ENCODE results near the gene PTPRR.
"Not testable (repeated sequence)": the region's sequence is repeated elsewhere in the genome, so short reads cannot be mapped to it uniquely, and the experiment has no call there.

DNA sequence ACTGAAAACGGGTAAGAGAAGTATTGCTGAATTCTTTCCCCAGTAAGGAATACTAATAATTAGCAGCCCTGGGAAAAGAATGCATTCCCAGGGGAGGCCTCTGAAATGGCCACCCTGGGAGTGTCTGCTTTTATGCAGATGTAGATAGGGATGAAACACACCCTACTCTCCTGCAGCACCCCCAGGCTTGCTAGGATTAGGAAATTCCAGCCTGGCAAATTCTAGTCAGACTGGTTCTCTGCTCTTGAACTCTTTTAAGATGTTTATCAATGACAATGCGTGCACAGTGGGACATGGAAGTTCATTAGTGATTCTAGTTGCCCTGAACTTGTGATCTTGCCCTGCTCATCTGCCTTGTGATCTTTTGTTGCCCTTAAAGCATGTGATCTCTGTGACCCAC, 112.5 kb downstream of the PTPRR start:
- TF ChIP-seq ZNF274 (IDR thresholded peaks at IDR 0.05; ENCODE audit: low read depth, low read length); YY1 (IDR thresholded peaks at IDR 0.05; ENCODE audit: insufficient read depth, insufficient read length): not testable (repeated sequence)

Data from NT2/D1 (cell line).